GM23338 (cell line): ENCODE measurements around the gene MAP4K1.

Experiments
- CREB1 ChIP-seq: fragments of 250-450 bp; sonication (Bioruptor Pico); IDR thresholded peaks from 2 replicates; pipeline ENCODE4 v1.5.0; 2020; ENCODE audit warnings: low read depth, mild to moderate bottlenecking, moderate library complexity
- EZH2 ChIP-seq: fragments of 200-600 bp; sonication (generic); IDR thresholded peaks from one replicate; pipeline ENCODE4 v1.8.0; 2017; ENCODE audit warnings: antibody characterized with exemption, mild to moderate bottlenecking, low read depth; ENCODE audit not compliant: unreplicated experiment
- EZH2phosphoT487 ChIP-seq: fragments of 200-600 bp; sonication (generic); IDR thresholded peaks from one replicate; pipeline ENCODE4 v1.8.1; 2018; ENCODE audit warnings: antibody characterized with exemption; ENCODE audit not compliant: unreplicated experiment
- JUNB ChIP-seq: IDR thresholded peaks from one replicate; pipeline ENCODE4 v1.6.1; 2016; ENCODE audit warnings: antibody characterized with exemption; ENCODE audit not compliant: unreplicated experiment
- NANOG ChIP-seq: IDR thresholded peaks from 2 replicates; pipeline ENCODE4 v1.6.1; 2016; ENCODE audit warnings: antibody characterized with exemption, borderline replicate concordance
- POLR2AphosphoS5 ChIP-seq: IDR thresholded peaks from 2 replicates; pipeline ENCODE4 v1.6.1; 2016; ENCODE audit warnings: antibody characterized with exemption, low read depth
- STAT1 ChIP-seq: IDR thresholded peaks from one replicate; pipeline ENCODE4 v1.6.1; 2016; ENCODE audit warnings: antibody characterized with exemption; ENCODE audit not compliant: unreplicated experiment
- ZNF114 ChIP-seq: fragments of 250-450 bp; sonication (Bioruptor Pico); IDR thresholded peaks from 2 replicates; pipeline ENCODE4 v1.5.0; 2020; ENCODE audit warnings: mild to moderate bottlenecking, moderate library complexity
- ZNF331 ChIP-seq: fragments of 250-450 bp; sonication (Bioruptor Pico); IDR thresholded peaks from 2 replicates; pipeline ENCODE4 v1.5.0; 2020; ENCODE audit warnings: low read depth, mild to moderate bottlenecking, moderate library complexity
- TF ChIP-seq, protein P1 (sequence below), 2 experiments: fragments of 200-600 bp in 1 of 2; sonication (generic) in 1 of 2; conservative IDR thresholded peaks; 2 replicates each; pipeline versions ENCODE4 v1.5.1 to v1.6.1; 2016 to 2017; ENCODE audit warnings: antibody characterized with exemption in 2 of 2, low read depth in 2 of 2, mild to moderate bottlenecking in 2 of 2, moderate library complexity in 1 of 2
- TF ChIP-seq, protein P2 (sequence below): IDR thresholded peaks from one replicate; pipeline ENCODE4 v1.6.1; 2018; ENCODE audit warnings: antibody characterized with exemption; ENCODE audit not compliant: unreplicated experiment
- TF ChIP-seq, protein P3 (sequence below): IDR thresholded peaks from 2 replicates; pipeline ENCODE4 v1.6.1; 2016; ENCODE audit warnings: antibody characterized with exemption
- TF ChIP-seq, protein P4 (sequence below): fragments of 250-450 bp; sonication (Bioruptor Pico); IDR thresholded peaks from 2 replicates; pipeline ENCODE4 v1.5.0; 2020; ENCODE audit warnings: mild to moderate bottlenecking, moderate library complexity

DNA sequence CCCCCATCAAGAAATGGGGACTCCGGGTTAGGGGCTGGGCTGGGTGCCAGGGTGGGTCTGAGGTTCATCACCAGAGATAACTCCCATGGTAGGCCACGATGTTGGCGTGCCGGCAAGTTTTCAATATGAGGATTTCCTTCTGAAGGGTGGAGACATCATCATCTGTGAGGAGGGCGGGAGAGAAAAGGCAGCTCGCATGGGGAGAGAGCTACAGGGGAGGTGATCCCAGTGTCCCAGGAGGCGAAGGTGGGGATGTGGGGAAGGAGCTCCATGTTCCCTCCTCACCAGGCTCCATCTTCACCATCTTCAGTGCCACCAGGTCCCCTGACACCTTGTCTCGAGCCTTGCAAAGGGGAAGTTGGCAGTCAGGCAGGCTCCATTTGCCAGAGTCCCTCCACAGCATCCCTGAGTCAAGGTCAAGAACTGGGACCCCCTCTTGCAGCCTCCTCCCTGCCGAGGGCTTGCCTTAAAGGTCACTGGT lies 430 bp downstream of the MAP4K1 start:
- TF ChIP-seq, protein P1, sequence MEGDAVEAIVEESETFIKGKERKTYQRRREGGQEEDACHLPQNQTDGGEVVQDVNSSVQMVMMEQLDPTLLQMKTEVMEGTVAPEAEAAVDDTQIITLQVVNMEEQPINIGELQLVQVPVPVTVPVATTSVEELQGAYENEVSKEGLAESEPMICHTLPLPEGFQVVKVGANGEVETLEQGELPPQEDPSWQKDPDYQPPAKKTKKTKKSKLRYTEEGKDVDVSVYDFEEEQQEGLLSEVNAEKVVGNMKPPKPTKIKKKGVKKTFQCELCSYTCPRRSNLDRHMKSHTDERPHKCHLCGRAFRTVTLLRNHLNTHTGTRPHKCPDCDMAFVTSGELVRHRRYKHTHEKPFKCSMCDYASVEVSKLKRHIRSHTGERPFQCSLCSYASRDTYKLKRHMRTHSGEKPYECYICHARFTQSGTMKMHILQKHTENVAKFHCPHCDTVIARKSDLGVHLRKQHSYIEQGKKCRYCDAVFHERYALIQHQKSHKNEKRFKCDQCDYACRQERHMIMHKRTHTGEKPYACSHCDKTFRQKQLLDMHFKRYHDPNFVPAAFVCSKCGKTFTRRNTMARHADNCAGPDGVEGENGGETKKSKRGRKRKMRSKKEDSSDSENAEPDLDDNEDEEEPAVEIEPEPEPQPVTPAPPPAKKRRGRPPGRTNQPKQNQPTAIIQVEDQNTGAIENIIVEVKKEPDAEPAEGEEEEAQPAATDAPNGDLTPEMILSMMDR (conservative IDR thresholded peaks at IDR 0.05; ENCODE audit: low read depth in 2 of 2), result no peak
- no peak for TF ChIP-seq EZH2
- TF ChIP-seq EZH2phosphoT487, result no peak
- TF ChIP-seq JUNB, result no peak
- TF ChIP-seq, protein P2, sequence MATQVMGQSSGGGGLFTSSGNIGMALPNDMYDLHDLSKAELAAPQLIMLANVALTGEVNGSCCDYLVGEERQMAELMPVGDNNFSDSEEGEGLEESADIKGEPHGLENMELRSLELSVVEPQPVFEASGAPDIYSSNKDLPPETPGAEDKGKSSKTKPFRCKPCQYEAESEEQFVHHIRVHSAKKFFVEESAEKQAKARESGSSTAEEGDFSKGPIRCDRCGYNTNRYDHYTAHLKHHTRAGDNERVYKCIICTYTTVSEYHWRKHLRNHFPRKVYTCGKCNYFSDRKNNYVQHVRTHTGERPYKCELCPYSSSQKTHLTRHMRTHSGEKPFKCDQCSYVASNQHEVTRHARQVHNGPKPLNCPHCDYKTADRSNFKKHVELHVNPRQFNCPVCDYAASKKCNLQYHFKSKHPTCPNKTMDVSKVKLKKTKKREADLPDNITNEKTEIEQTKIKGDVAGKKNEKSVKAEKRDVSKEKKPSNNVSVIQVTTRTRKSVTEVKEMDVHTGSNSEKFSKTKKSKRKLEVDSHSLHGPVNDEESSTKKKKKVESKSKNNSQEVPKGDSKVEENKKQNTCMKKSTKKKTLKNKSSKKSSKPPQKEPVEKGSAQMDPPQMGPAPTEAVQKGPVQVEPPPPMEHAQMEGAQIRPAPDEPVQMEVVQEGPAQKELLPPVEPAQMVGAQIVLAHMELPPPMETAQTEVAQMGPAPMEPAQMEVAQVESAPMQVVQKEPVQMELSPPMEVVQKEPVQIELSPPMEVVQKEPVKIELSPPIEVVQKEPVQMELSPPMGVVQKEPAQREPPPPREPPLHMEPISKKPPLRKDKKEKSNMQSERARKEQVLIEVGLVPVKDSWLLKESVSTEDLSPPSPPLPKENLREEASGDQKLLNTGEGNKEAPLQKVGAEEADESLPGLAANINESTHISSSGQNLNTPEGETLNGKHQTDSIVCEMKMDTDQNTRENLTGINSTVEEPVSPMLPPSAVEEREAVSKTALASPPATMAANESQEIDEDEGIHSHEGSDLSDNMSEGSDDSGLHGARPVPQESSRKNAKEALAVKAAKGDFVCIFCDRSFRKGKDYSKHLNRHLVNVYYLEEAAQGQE, result no peak
- TF ChIP-seq POLR2AphosphoS5, result no peak
- no peak for TF ChIP-seq ZNF331 (CRISPR knock-in tag)
- TF ChIP-seq CREB1 (CRISPR knock-in tag), result no peak
- TF ChIP-seq, protein P3, sequence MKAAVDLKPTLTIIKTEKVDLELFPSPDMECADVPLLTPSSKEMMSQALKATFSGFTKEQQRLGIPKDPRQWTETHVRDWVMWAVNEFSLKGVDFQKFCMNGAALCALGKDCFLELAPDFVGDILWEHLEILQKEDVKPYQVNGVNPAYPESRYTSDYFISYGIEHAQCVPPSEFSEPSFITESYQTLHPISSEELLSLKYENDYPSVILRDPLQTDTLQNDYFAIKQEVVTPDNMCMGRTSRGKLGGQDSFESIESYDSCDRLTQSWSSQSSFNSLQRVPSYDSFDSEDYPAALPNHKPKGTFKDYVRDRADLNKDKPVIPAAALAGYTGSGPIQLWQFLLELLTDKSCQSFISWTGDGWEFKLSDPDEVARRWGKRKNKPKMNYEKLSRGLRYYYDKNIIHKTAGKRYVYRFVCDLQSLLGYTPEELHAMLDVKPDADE, result no peak
- TF ChIP-seq, protein P4, sequence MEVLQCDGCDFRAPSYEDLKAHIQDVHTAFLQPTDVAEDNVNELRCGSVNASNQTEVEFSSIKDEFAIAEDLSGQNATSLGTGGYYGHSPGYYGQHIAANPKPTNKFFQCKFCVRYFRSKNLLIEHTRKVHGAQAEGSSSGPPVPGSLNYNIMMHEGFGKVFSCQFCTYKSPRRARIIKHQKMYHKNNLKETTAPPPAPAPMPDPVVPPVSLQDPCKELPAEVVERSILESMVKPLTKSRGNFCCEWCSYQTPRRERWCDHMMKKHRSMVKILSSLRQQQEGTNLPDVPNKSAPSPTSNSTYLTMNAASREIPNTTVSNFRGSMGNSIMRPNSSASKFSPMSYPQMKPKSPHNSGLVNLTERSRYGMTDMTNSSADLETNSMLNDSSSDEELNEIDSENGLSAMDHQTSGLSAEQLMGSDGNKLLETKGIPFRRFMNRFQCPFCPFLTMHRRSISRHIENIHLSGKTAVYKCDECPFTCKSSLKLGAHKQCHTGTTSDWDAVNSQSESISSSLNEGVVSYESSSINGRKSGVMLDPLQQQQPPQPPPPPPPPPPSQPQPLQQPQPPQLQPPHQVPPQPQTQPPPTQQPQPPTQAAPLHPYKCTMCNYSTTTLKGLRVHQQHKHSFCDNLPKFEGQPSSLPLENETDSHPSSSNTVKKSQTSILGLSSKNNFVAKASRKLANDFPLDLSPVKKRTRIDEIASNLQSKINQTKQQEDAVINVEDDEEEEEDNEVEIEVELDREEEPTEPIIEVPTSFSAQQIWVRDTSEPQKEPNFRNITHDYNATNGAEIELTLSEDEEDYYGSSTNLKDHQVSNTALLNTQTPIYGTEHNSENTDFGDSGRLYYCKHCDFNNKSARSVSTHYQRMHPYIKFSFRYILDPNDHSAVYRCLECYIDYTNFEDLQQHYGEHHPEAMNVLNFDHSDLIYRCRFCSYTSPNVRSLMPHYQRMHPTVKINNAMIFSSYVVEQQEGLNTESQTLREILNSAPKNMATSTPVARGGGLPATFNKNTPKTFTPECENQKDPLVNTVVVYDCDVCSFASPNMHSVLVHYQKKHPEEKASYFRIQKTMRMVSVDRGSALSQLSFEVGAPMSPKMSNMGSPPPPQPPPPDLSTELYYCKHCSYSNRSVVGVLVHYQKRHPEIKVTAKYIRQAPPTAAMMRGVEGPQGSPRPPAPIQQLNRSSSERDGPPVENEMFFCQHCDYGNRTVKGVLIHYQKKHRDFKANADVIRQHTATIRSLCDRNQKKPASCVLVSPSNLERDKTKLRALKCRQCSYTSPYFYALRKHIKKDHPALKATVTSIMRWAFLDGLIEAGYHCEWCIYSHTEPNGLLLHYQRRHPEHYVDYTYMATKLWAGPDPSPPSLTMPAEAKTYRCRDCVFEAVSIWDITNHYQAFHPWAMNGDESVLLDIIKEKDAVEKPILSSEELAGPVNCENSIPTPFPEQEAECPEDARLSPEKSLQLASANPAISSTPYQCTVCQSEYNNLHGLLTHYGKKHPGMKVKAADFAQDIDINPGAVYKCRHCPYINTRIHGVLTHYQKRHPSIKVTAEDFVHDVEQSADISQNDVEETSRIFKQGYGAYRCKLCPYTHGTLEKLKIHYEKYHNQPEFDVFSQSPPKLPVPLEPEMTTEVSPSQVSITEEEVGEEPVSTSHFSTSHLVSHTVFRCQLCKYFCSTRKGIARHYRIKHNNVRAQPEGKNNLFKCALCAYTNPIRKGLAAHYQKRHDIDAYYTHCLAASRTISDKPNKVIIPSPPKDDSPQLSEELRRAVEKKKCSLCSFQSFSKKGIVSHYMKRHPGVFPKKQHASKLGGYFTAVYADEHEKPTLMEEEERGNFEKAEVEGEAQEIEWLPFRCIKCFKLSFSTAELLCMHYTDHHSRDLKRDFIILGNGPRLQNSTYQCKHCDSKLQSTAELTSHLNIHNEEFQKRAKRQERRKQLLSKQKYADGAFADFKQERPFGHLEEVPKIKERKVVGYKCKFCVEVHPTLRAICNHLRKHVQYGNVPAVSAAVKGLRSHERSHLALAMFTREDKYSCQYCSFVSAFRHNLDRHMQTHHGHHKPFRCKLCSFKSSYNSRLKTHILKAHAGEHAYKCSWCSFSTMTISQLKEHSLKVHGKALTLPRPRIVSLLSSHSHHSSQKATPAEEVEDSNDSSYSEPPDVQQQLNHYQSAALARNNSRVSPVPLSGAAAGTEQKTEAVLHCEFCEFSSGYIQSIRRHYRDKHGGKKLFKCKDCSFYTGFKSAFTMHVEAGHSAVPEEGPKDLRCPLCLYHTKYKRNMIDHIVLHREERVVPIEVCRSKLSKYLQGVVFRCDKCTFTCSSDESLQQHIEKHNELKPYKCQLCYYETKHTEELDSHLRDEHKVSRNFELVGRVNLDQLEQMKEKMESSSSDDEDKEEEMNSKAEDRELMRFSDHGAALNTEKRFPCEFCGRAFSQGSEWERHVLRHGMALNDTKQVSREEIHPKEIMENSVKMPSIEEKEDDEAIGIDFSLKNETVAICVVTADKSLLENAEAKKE, result no peak
- no peak for TF ChIP-seq NANOG
- TF ChIP-seq STAT1, result no peak
- TF ChIP-seq ZNF114 (CRISPR knock-in tag), result no peak
